Neural cell (in vitro differentiated cells): ENCODE results near the gene VPS35L. TPM values are rescaled to one million over a fixed set of nuclear protein-coding genes. Genes with fewer than 3 reads are reported as not detected.

Experiments used
- H2AFZ ChIP-seq: fragments of 200-600, 300-800 bp; sonication (generic), shearing (Covaris generic); 2 replicates; pipeline ENCODE4 v1.6.0; 2014; ENCODE audit warnings: low read depth, mild to moderate bottlenecking, antibody characterized with exemption, low read length, moderate library complexity
- H3F3A ChIP-seq: fragments of 200-600 bp; shearing (Covaris generic); 2 replicates; pipeline ENCODE4 v1.6.1; 2016; ENCODE audit warnings: mild to moderate bottlenecking, moderate library complexity, mixed read lengths, antibody characterized with exemption, low read length; ENCODE audit not compliant: insufficient read depth, poor library complexity, severe bottlenecking
- H3K27ac ChIP-seq: fragments of 200-600, 300-800 bp; sonication (generic), shearing (Covaris generic); 2 replicates; pipeline ENCODE4 v1.5.1; 2014; ENCODE audit warnings: mild to moderate bottlenecking, low read length, moderate library complexity
- H3K27me3 ChIP-seq: fragments of 300-800, 200-600 bp; sonication (generic), shearing (Covaris generic); 2 replicates; pipeline ENCODE4 v1.6.0; 2014; ENCODE audit warnings: mild to moderate bottlenecking, low read depth, low read length, moderate library complexity; ENCODE audit not compliant: insufficient read depth
- H3K36me3 ChIP-seq: fragments of 300-800, 200-600 bp; sonication (generic), shearing (Covaris generic); 2 replicates; pipeline ENCODE4 v1.5.1; 2014; ENCODE audit warnings: mild to moderate bottlenecking, antibody characterized with exemption, low read length, moderate library complexity; ENCODE audit not compliant: insufficient read depth
- H3K4me2 ChIP-seq: fragments of 300-800, 200-600 bp; sonication (generic), shearing (Covaris generic); 2 replicates; pipeline ENCODE4 v1.6.0; 2014; ENCODE audit warnings: mild to moderate bottlenecking, low read length
- H3K4me3 ChIP-seq: fragments of 300-800, 200-600 bp; sonication (generic), shearing (Covaris generic); 2 replicates; pipeline ENCODE4 v1.5.1; 2014; ENCODE audit warnings: mild to moderate bottlenecking, low read length, moderate library complexity
- H3K79me2 ChIP-seq: fragments of 200-600 bp; shearing (Covaris generic); replicated peaks from 2 replicates; pipeline ENCODE4 v1.6.0; 2014; ENCODE audit warnings: mild to moderate bottlenecking, low read length, moderate library complexity; ENCODE audit not compliant: insufficient read depth
- H3K9ac ChIP-seq: fragments of 300-800, 200-600 bp; sonication (generic), shearing (Covaris generic); 2 replicates; pipeline ENCODE4 v1.6.1; 2016; ENCODE audit warnings: mild to moderate bottlenecking, low read length, mixed read lengths
- H3K9me2 ChIP-seq: fragments of 200-600 bp; shearing (Covaris generic); 2 replicates; pipeline ENCODE4 v1.6.1; 2016; ENCODE audit warnings: mild to moderate bottlenecking, low read length, mixed read lengths; ENCODE audit not compliant: insufficient read depth
- H3K9me3 ChIP-seq: fragments of 200-600, 300-800 bp; sonication (generic), shearing (Covaris generic); 2 replicates; pipeline ENCODE4 v1.6.1; 2016; ENCODE audit warnings: mild to moderate bottlenecking, mixed run types, low read length, moderate library complexity, mixed read lengths
- H4K20me1 ChIP-seq: fragments of 200-600 bp; shearing (Covaris generic); 2 replicates; pipeline ENCODE4 v1.6.1; 2016; ENCODE audit warnings: mild to moderate bottlenecking, mixed run types; ENCODE audit not compliant: insufficient read depth
- CTCF ChIP-seq: fragments of 450-650 bp; IDR thresholded peaks from 2 replicates; pipeline ENCODE4 v1.5.1; 2014; ENCODE audit warnings: antibody characterized with exemption, mild to moderate bottlenecking, moderate library complexity; ENCODE audit not compliant: poor library complexity, severe bottlenecking
- EP300 ChIP-seq: fragments of 450-650 bp; conservative IDR thresholded peaks from 2 replicates; pipeline ENCODE4 v1.6.1; 2014; ENCODE audit warnings: antibody characterized with exemption, mild to moderate bottlenecking, moderate library complexity; ENCODE audit not compliant: poor library complexity, severe bottlenecking
- EZH2 ChIP-seq: fragments of 200-600, 300-800 bp; shearing (Covaris generic), sonication (generic); IDR thresholded peaks from 2 replicates; pipeline ENCODE4 v1.6.1; 2014; ENCODE audit warnings: antibody characterized with exemption, low read length, borderline replicate concordance, mild to moderate bottlenecking; ENCODE audit not compliant: insufficient read depth, poor library complexity, severe bottlenecking
- MXI1 ChIP-seq: fragments of 450-650 bp; conservative IDR thresholded peaks from 2 replicates; pipeline ENCODE4 v1.6.1; 2014; ENCODE audit warnings: antibody characterized with exemption, mild to moderate bottlenecking; ENCODE audit not compliant: poor library complexity, severe bottlenecking
- POLR2AphosphoS5 ChIP-seq: IDR thresholded peaks from 2 replicates; pipeline ENCODE4 v1.6.1; 2012
- RAD21 ChIP-seq: fragments of 450-650 bp; conservative IDR thresholded peaks from 2 replicates; pipeline ENCODE4 v1.6.1; 2014; ENCODE audit warnings: antibody characterized with exemption, mild to moderate bottlenecking, moderate library complexity
- REST ChIP-seq: IDR thresholded peaks from 2 replicates; pipeline ENCODE4 v1.6.1; 2012; ENCODE audit warnings: borderline replicate concordance
- SMC3 ChIP-seq: fragments of 450-650 bp; conservative IDR thresholded peaks from 2 replicates; pipeline ENCODE4 v1.6.1; 2014; ENCODE audit warnings: antibody characterized with exemption, mild to moderate bottlenecking, moderate library complexity; ENCODE audit not compliant: poor library complexity
- TAF1 ChIP-seq: IDR thresholded peaks from 2 replicates; pipeline ENCODE4 v1.6.1; 2012; ENCODE audit warnings: low read depth
- polyA plus RNA-seq: library from polyadenylated mRNA; depleted of rRNA; stranded (reverse); fragments of >200 nt; gene quantifications from 2 replicates; pipeline ENCODE4 v1.2.3, GENCODE V29; 2014

The VPS35L gene
- polyA plus RNA-seq, 1 donor from 2014 or later: 29.8 TPM

- no peaks in the 10 kb centered on the region for H3K9me2 ChIP-seq
- peaks cover 18% of the 10 kb centered on the region for H3K36me3 ChIP-seq
- H3K79me2 ChIP-seq: no peaks in the 10 kb centered on the region
- no peaks in the 10 kb centered on the region for H4K20me1 ChIP-seq
- no peak overlapping the region for H3K4me3 ChIP-seq
- H2AFZ ChIP-seq: no peak overlapping the region
- H3K9ac ChIP-seq: no peak overlapping the region
- peaks cover 8% of the 10 kb centered on the region for H3K9me3 ChIP-seq
- TF ChIP-seq CTCF: peak; percentile 66
- TF ChIP-seq RAD21: peak; percentile 41
- TF ChIP-seq EZH2: no peak
- peak; percentile 41 for TF ChIP-seq SMC3
- no peak overlapping the region for H3K4me2 ChIP-seq
- H3K27ac ChIP-seq: no peak overlapping the region
- no peaks in the 10 kb centered on the region for H3K27me3 ChIP-seq
- H3F3A ChIP-seq: no peaks in the 10 kb centered on the region
Measured at GRCh38 chr16:19583665-19584300, 28.3 kb downstream of the VPS35L start.

DNA sequence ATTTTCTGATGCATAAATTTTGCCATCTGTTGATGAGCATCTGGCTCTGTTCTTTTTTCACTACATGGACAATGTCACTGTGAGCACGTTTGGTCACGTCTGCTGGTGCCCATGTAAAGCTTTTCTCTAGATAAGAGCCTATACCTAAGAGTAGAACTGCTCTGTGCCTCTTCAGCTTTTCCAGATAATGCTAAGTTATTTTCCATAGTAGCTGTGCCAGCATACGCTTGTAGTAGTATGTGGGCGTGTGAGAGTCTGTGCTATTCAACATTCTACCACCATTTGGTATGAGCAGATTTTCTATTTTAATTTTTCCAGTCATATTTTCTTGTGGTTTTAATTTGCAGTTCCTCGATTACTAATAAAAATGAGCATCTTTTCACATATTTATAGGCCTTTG, 33.2 kb downstream of the VPS35L start:
- H3F3A ChIP-seq: no peaks in the 10 kb centered on the region
- no peak overlapping the region for H3K27ac ChIP-seq
- no peaks in the 10 kb centered on the region for H3K36me3 ChIP-seq
- H4K20me1 ChIP-seq: no peaks in the 10 kb centered on the region
- H3K4me3 ChIP-seq: no peak overlapping the region
- H2AFZ ChIP-seq: no peak overlapping the region
- H3K9me2 ChIP-seq: no peaks in the 10 kb centered on the region
- H3K27me3 ChIP-seq: no peaks in the 10 kb centered on the region
- H3K9ac ChIP-seq: no peak overlapping the region
- no peak for TF ChIP-seq SMC3
- no peak for TF ChIP-seq REST
- TF ChIP-seq MXI1: no peak
- TF ChIP-seq EZH2: no peak
- no peak for TF ChIP-seq CTCF
- TF ChIP-seq RAD21: no peak
- TF ChIP-seq EP300: no peak
- no peak for TF ChIP-seq POLR2AphosphoS5
- no peak for TF ChIP-seq TAF1
- no peak overlapping the region for H3K4me2 ChIP-seq
- no peaks in the 10 kb centered on the region for H3K9me3 ChIP-seq
- no peaks in the 10 kb centered on the region for H3K79me2 ChIP-seq
